Spleen (tissue), 11 donors: ENCODE results near the gene FLVCR2. TPM values are rescaled to one million over a fixed set of nuclear protein-coding genes. Genes with fewer than 3 reads are reported as not detected.

ENCODE experiments used
- DNase-seq: peaks from one replicate; pipeline ENCODE4 v3.0.0-alpha.2; 2020
- H3K27ac ChIP-seq, 8 donors: fragments of 200-600 bp; sonication (generic) in 7 of 8; 1 replicate in 4 of 8; 2 replicates in 4 of 8; pipeline versions ENCODE4 v1.5.0 to v1.8.0; 2016 to 2021; ENCODE audit warnings: inconsistent platforms in 4 of 8, mild to moderate bottlenecking in 4 of 8, moderate library complexity in 1 of 8
- H3K27me3 ChIP-seq, 7 donors: fragments of 200-600 bp; sonication (generic) in 6 of 7; replicated peaks in 1 of 7; 1 replicate in 4 of 7; 2 replicates in 3 of 7; pipeline versions ENCODE4 v1.5.0 to v1.8.0; 2016 to 2021; ENCODE audit warnings: inconsistent platforms in 3 of 7, mild to moderate bottlenecking in 1 of 7
- H3K36me3 ChIP-seq, 6 donors: fragments of 200-600 bp; sonication (generic) in 5 of 6; 1 replicate in 4 of 6; 2 replicates in 2 of 6; pipeline versions ENCODE4 v1.5.0 to v1.8.0; 2016 to 2021; ENCODE audit warnings: inconsistent platforms in 2 of 6
- H3K4me1 ChIP-seq, 6 donors: fragments of 200-600 bp; sonication (generic) in 5 of 6; 1 replicate in 3 of 6; 2 replicates in 3 of 6; pipeline versions ENCODE4 v1.5.0 to v1.8.0; 2016 to 2021; ENCODE audit warnings: inconsistent platforms in 3 of 6
- H3K4me3 ChIP-seq, 8 donors: fragments of 200-600 bp; sonication (generic) in 7 of 8; 1 replicate in 4 of 8; 2 replicates in 4 of 8; pipeline versions ENCODE4 v1.5.0 to v1.8.0; 2016 to 2021; ENCODE audit warnings: inconsistent platforms in 4 of 8, mild to moderate bottlenecking in 4 of 8, moderate library complexity in 2 of 8
- H3K9me3 ChIP-seq, 8 donors: fragments of 200-600 bp; sonication (generic) in 7 of 8; 1 replicate in 4 of 8; 2 replicates in 4 of 8; pipeline versions ENCODE4 v1.5.0 to v1.8.0; 2016 to 2021; ENCODE audit warnings: inconsistent platforms in 4 of 8
- POLR2A ChIP-seq, 3 donors: fragments of 450-650 bp; IDR thresholded peaks; one replicate each; pipeline ENCODE4 v1.5.1; 2017; ENCODE audit warnings: antibody characterized with exemption in 3 of 3, mild to moderate bottlenecking in 1 of 3
- POLR2AphosphoS5 ChIP-seq, 3 donors: sonication (generic); formaldehyde crosslinking; IDR thresholded peaks; one replicate each; pipeline ENCODE4 v1.5.1; 2017; ENCODE audit warnings: antibody characterized with exemption in 3 of 3
- WGBS, 5 donors: extraction: QIAGEN DNeasy Blood & Tissue Kit in 3 of 5; methylation state at CpG; one replicate each; pipeline versions ENCODE4 v1.1.5 to v1.1.7; 2013 to 2018; 5-methylcytosine and 5-hydroxymethylcytosine counted together
- intact Hi-C: fragments of 100-400 bp; cut with DNase I; formaldehyde crosslinking; loops from one replicate; pipeline ENCODE4 v1.15.0; 2023; ENCODE audit warnings: low total_unique reads
- polyA plus RNA-seq, 3 donors: library from polyadenylated mRNA; stranded (reverse); fragments of 200-250 nt; gene quantifications; one replicate each; pipeline ENCODE4 v1.2.1, GENCODE V29; 2013
- total RNA-seq, 7 donors: library from RNA; depleted of rRNA in 3 of 7; stranded (reverse); fragments of >200 nt in 3 of 7; fragmentation: NEBNext Ultra II Directional in 4 of 7; extraction: Animal tissue kit (Norgen Biotek cat#: 25700) in 4 of 7; gene quantifications; one replicate each; pipeline versions ENCODE4 v1.1.0 to v1.2.1, GENCODE V29; 2016 to 2021
- TF ChIP-seq, protein P1 (sequence below), 11 experiments: fragments of 200-600 bp in 7 of 11; fragments of 450-650 bp in 4 of 11; sonication (generic) in 4 of 11; IDR thresholded peaks in 8 of 11; conservative IDR thresholded peaks in 3 of 11; 1 replicate in 7 of 11; 2 replicates in 4 of 11; pipeline versions ENCODE4 v1.4.0 to v1.8.0; 2016 to 2021; ENCODE audit warnings: antibody characterized with exemption in 11 of 11, inconsistent platforms in 4 of 11, mild to moderate bottlenecking in 1 of 11
- donor health status: healthy with polysubstance abuse.
- donor health status: DM: no; HTN: no; CAD: no; lungs with moderate emphysema.
- donor health status: DM: no; HTN: no; CAD: no.
- donor health status: Bipolar disorder and iron deficiency.
- donor health status: healthy.
- donor health status: DM: no; HTN: no; CAD: no.
- donor health status: DM: yes; HTN: yes; CAD: no.

FLVCR2 gene
- total and polyA plus RNA-seq, 10 donors = 4.8 to 47.9 (median 30.2) TPM

- TF ChIP-seq, protein P1, sequence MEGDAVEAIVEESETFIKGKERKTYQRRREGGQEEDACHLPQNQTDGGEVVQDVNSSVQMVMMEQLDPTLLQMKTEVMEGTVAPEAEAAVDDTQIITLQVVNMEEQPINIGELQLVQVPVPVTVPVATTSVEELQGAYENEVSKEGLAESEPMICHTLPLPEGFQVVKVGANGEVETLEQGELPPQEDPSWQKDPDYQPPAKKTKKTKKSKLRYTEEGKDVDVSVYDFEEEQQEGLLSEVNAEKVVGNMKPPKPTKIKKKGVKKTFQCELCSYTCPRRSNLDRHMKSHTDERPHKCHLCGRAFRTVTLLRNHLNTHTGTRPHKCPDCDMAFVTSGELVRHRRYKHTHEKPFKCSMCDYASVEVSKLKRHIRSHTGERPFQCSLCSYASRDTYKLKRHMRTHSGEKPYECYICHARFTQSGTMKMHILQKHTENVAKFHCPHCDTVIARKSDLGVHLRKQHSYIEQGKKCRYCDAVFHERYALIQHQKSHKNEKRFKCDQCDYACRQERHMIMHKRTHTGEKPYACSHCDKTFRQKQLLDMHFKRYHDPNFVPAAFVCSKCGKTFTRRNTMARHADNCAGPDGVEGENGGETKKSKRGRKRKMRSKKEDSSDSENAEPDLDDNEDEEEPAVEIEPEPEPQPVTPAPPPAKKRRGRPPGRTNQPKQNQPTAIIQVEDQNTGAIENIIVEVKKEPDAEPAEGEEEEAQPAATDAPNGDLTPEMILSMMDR (IDR thresholded peaks at IDR 0.05 in 8 of 11, conservative IDR thresholded peaks at IDR 0.05 in 3 of 11) = no peak
- no peak for TF ChIP-seq POLR2AphosphoS5 (IDR thresholded peaks at IDR 0.05)
- TF ChIP-seq POLR2A (IDR thresholded peaks at IDR 0.05) = no peak
- H3K4me1 ChIP-seq = peaks cover 0 to 3% (median 2%) of the 10 kb centered on the region in 6 donors
- no peak overlapping the region for H3K27ac ChIP-seq
- no peak overlapping the region for H3K4me3 ChIP-seq
- H3K27me3 ChIP-seq = no peaks in the 10 kb centered on the region
- intact Hi-C loops = loop anchor here (10.0 kb wide), 1 partner anchor 70 kb away; no protein-coding TSS in a partner anchor
- H3K36me3 ChIP-seq = no peaks in the 10 kb centered on the region
- DNase-seq = no peak
- H3K9me3 ChIP-seq = peaks cover 0 to 16% (median 9%) of the 10 kb centered on the region in 8 donors
- WGBS, 5 donors = 47 to 80% (median 48%) methylated on average over 2 of the region's 2 CpGs
Observed at GRCh38 chr14:75554482-75554881, 23.9 kb upstream of the FLVCR2 start.

GRCh38 chr14:75558440-75558839 is 20.0 kb upstream of the FLVCR2 start:
- peaks cover 8 to 23% (median 13%) of the 10 kb centered on the region in 6 donors for H3K4me1 ChIP-seq
- H3K36me3 ChIP-seq = no peaks in the 10 kb centered on the region
- intact Hi-C loops = loop anchor here (10.0 kb wide), 1 partner anchor 74 kb away; no protein-coding TSS in a partner anchor
- no peak for TF ChIP-seq POLR2AphosphoS5 (IDR thresholded peaks at IDR 0.05)
- TF ChIP-seq, protein P1 (IDR thresholded peaks at IDR 0.05 in 8 of 11, conservative IDR thresholded peaks at IDR 0.05 in 3 of 11) = no peak
- TF ChIP-seq POLR2A (IDR thresholded peaks at IDR 0.05) = no peak
- H3K27me3 ChIP-seq = no peaks in the 10 kb centered on the region
- no peak overlapping the region for H3K27ac ChIP-seq
- 79 to 94% (median 85%) methylated on average over 5 of the region's 5 CpGs for WGBS, 5 donors
- no peak for DNase-seq
- H3K4me3 ChIP-seq = no peak overlapping the region
- peaks cover 0 to 16% (median 9%) of the 10 kb centered on the region in 8 donors for H3K9me3 ChIP-seq

DNA sequence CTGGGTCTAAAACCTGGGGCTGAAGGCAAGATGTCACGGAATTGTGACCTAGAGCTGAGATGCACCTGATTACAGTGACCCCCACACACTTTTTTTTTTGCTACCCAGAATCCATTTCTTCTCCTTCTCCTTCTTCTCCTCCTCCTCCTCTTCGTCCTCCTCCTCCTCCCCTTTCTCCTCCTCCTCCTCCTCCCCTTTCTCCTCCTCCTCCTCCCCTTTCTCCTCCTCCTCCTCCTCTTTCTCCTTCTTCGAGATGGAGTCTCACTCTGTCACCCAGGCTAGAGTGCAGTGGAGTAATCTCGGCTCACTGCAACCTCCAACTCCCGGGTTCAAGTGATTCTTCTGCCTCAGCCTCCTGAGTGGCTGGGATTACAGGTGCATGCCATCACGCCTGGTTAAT is 19.4 kb upstream of the FLVCR2 start:
- peaks cover 8 to 23% (median 13%) of the 10 kb centered on the region in 6 donors for H3K4me1 ChIP-seq
- intact Hi-C loops = loop anchor here (10.0 kb wide), 1 partner anchor 74 kb away; no protein-coding TSS in a partner anchor
- H3K27me3 ChIP-seq = no peaks in the 10 kb centered on the region
- no peak for DNase-seq
- no peak overlapping the region for H3K4me3 ChIP-seq
- WGBS, 5 donors = 87 to 92% (median 91%) methylated on average over 6 of the region's 6 CpGs
- no peak overlapping the region for H3K27ac ChIP-seq
- TF ChIP-seq POLR2AphosphoS5 (IDR thresholded peaks at IDR 0.05) (no peak), POLR2A (IDR thresholded peaks at IDR 0.05) (no peak)
- TF ChIP-seq, protein P1 (IDR thresholded peaks at IDR 0.05 in 8 of 11, conservative IDR thresholded peaks at IDR 0.05 in 3 of 11) = no peak
- H3K9me3 ChIP-seq = peaks cover 0 to 16% (median 9%) of the 10 kb centered on the region in 8 donors
- no peaks in the 10 kb centered on the region for H3K36me3 ChIP-seq

- no peak overlapping the region for H3K27ac ChIP-seq
- no peaks in the 10 kb centered on the region for H3K36me3 ChIP-seq
- intact Hi-C loops = loop anchor here (10.0 kb wide), 2 partner anchors 75 to 245 kb away; no protein-coding TSS in a partner anchor
- peaks cover 0 to 16% (median 9%) of the 10 kb centered on the region in 8 donors for H3K9me3 ChIP-seq
- H3K4me3 ChIP-seq = no peak overlapping the region
- H3K27me3 ChIP-seq = no peaks in the 10 kb centered on the region
- TF ChIP-seq POLR2A (IDR thresholded peaks at IDR 0.05) (no peak), POLR2AphosphoS5 (IDR thresholded peaks at IDR 0.05) (no peak)
- TF ChIP-seq, protein P1 (IDR thresholded peaks at IDR 0.05 in 8 of 11, conservative IDR thresholded peaks at IDR 0.05 in 3 of 11) = no peak
- 79 to 91% (median 82%) methylated on average over 6 of the region's 6 CpGs for whole genome bisulfite sequencing, 5 donors
- DNase-seq = no peak
- peaks cover 8 to 23% (median 13%) of the 10 kb centered on the region in 6 donors for H3K4me1 ChIP-seq
Observed at GRCh38 chr14:75559451-75560222, 18.8 kb upstream of the FLVCR2 start.
